Lower lobe of right lung (tissue), 2 donors: ENCODE data around the gene RAD51B. TPM values are rescaled to one million over a fixed set of nuclear protein-coding genes. Genes with fewer than 3 reads are reported as not detected.
A peak's percentile ranks its signal among the peaks of the same experiment; 100 is the strongest.

Source experiments
- ATAC-seq, 2 donors: fragments of 200-7000 bp; cut with Tn5 transposase; one replicate each; pipeline ENCODE4 v1.9.1; 2020 to 2022; ENCODE audit warnings: mild to moderate bottlenecking in 2 of 2, moderate library complexity in 2 of 2
- DNase-seq: peaks from one replicate; pipeline ENCODE4 v3.0.0-alpha.2; 2020
- H3K27ac ChIP-seq: fragments of 200-600 bp; one replicate; pipeline ENCODE4 v1.8.0; 2022
- H3K27me3 ChIP-seq: fragments of 200-600 bp; one replicate; pipeline ENCODE4 v1.8.0; 2022; ENCODE audit warnings: low read depth
- H3K36me3 ChIP-seq: fragments of 200-600 bp; one replicate; pipeline ENCODE4 v1.8.0; 2022; ENCODE audit warnings: mild to moderate bottlenecking
- H3K4me1 ChIP-seq: fragments of 200-600 bp; one replicate; pipeline ENCODE4 v1.8.0; 2022
- H3K4me3 ChIP-seq: fragments of 200-600 bp; one replicate; pipeline ENCODE4 v1.8.0; 2022; ENCODE audit warnings: mild to moderate bottlenecking
- H3K9me3 ChIP-seq: fragments of 200-600 bp; one replicate; pipeline ENCODE4 v1.8.0; 2022
- CTCF ChIP-seq: fragments of 200-600 bp; IDR thresholded peaks from one replicate; pipeline ENCODE4 v1.8.0; 2022; ENCODE audit warnings: antibody characterized with exemption, mild to moderate bottlenecking
- intact Hi-C: fragments of 100-400 bp; cut with DNase I; formaldehyde crosslinking; loops from one replicate; pipeline ENCODE4 v1.11.0; 2022
- total RNA-seq: library from RNA; stranded (reverse); fragmentation: NEBNext Ultra II Directional; extraction: Animal tissue kit (Norgen Biotek cat#: 25700); gene quantifications from one replicate; pipeline ENCODE4 v1.2.1, GENCODE V29; 2021
- donor health status: DM: no; HTN: yes; CAD: no; lungs with severe emphysema.

RAD51B gene
- total RNA-seq, 1 donor from 2014 or later: 22.2 TPM

- H3K4me3 ChIP-seq: no peak overlapping the region
- peaks cover 14% of the 10 kb centered on the region for H3K4me1 ChIP-seq
- no peaks in the 10 kb centered on the region for H3K27me3 ChIP-seq
- intact Hi-C loops: no loop called here
- H3K27ac ChIP-seq: no peak overlapping the region
- DNase-seq (no peak), ATAC-seq (no peak)
- H3K36me3 ChIP-seq: no peaks in the 10 kb centered on the region
- H3K9me3 ChIP-seq: no peaks in the 10 kb centered on the region
- TF ChIP-seq CTCF: no peak
Observed at GRCh38 chr14:68447581-68448251, 628.1 kb downstream of the RAD51B start.

GRCh38 chr14:68448252-68448902 lies 628.8 kb downstream of the RAD51B start:
- no peaks in the 10 kb centered on the region for H3K36me3 ChIP-seq
- intact Hi-C loops: no loop called here
- DNase-seq (no peak), ATAC-seq (no peak)
- TF ChIP-seq CTCF: no peak
- H3K4me1 ChIP-seq: peaks cover 14% of the 10 kb centered on the region
- no peaks in the 10 kb centered on the region for H3K27me3 ChIP-seq
- H3K4me3 ChIP-seq: no peak overlapping the region
- no peaks in the 10 kb centered on the region for H3K9me3 ChIP-seq
- H3K27ac ChIP-seq: no peak overlapping the region

GRCh38 chr14:68449561-68450181 lies 630.1 kb downstream of the RAD51B start:
- intact Hi-C loops: no loop called here
- no peak overlapping the region for H3K4me3 ChIP-seq
- H3K9me3 ChIP-seq: peaks cover 3% of the 10 kb centered on the region
- H3K27ac ChIP-seq: no peak overlapping the region
- H3K4me1 ChIP-seq: peaks cover 13% of the 10 kb centered on the region
- ATAC-seq (no peak), DNase-seq (no peak)
- no peaks in the 10 kb centered on the region for H3K36me3 ChIP-seq
- no peak for TF ChIP-seq CTCF
- H3K27me3 ChIP-seq: no peaks in the 10 kb centered on the region

- Histone ChIP-seq H3K4me1 (peaks cover 9% of the 10 kb centered on the region), H3K9me3 (peaks cover 6% of the 10 kb centered on the region), H3K27me3 (no peaks in the 10 kb centered on the region), H3K36me3 (no peaks in the 10 kb centered on the region), H3K4me3 (no peak overlapping the region), H3K27ac (no peak overlapping the region)
- DNase-seq (no peak), ATAC-seq (no peak)
- intact Hi-C loops: no loop called here
- no peak for TF ChIP-seq CTCF
Observed at GRCh38 chr14:68450391-68451120, 631.0 kb downstream of the RAD51B start.

GRCh38 chr14:68451696-68452373 lies 632.3 kb downstream of the RAD51B start:
- H3K4me3 ChIP-seq: no peak overlapping the region
- intact Hi-C loops: no loop called here
- TF ChIP-seq CTCF: no peak
- peaks cover 9% of the 10 kb centered on the region for H3K4me1 ChIP-seq
- no peak overlapping the region for H3K27ac ChIP-seq
- no peaks in the 10 kb centered on the region for H3K36me3 ChIP-seq
- DNase-seq (no peak), ATAC-seq (peak in 1 of 2 donors; percentile 44)
- H3K9me3 ChIP-seq: peaks cover 6% of the 10 kb centered on the region
- no peaks in the 10 kb centered on the region for H3K27me3 ChIP-seq
